GM20431 (cell line): ENCODE data around the gene NTNG1.
"Not testable (repeated sequence)": the region's sequence is repeated elsewhere in the genome, so short reads cannot be mapped to it uniquely, and the experiment has no call there.

Experiments
- in situ Hi-C: fragments of 300-500 bp; cut with MseI, MboI; formaldehyde crosslinking; loops from one replicate; pipeline ENCODE4 v1.15.0; 2020; ENCODE audit warnings: low sequenced_read_pairs; ENCODE audit not compliant: unreplicated experiment

Gene NTNG1

DNA sequence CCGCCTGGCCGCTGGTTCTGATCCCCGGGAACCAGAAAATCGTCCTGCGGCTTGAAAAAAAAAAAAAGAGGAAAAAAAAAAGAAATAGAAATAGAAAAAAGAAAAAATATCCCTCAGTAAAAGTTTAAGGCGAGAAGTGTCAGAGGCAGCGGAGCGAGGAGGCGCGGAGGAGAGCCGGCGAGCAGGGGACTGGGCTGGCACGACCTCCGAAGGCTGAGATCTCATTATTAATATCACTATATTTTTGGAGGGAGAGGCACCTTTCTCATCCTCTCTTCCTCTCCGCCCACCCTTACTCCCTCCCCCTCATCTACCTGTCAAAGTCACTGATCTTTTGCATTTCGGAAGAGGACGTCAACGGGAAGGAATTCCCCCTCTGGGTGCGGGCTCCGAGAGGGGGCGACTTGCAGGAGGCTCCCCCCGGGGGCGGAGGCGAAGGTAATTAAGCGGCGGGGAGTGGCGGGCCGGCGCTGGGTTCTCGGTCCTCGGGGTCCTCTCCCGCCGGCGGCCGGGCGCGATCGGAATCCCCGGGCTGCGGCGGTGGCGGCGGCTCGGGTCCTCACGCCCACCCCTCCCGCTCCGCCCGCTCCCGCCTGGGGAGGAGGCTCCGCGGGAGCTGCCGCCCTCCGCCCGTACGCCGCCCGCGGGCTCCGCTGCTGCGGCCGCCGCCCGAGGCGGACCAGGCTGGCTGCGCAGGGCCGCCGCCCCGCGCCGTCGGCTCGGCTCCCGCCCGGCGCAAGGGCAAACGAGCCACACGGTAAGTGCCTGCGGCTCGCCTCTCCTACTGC, at the start of gene NTNG1:
TSS of gene NTNG1 (plus strand) at position 337 of the 788 bp plus-strand sequence.
- in situ Hi-C loops, result no loop called here

DNA sequence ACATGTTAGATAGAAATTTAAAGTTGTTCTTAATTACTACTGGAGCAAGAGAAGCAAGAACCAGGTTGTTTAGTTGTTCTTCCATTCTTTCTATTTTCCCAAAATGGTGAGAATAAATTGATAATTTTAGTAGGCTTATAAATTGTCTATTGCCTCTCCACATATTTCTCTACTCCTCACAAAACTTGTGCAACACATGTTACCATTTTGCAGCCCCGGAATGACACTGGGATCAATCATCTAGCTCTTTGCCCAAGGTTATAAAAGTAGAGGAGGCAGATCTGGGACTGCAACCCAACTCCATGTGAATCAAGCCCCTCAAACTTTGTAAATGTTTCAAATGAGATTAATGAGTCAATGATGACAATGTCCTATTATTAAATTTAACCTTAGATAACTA, 49.4 kb upstream of the NTNG1 start:
- in situ Hi-C loops, result no loop called here

- in situ Hi-C loops, result not testable (repeated sequence)
Measured at GRCh38 chr1:107093395-107093794, 47.4 kb upstream of the NTNG1 start.

DNA sequence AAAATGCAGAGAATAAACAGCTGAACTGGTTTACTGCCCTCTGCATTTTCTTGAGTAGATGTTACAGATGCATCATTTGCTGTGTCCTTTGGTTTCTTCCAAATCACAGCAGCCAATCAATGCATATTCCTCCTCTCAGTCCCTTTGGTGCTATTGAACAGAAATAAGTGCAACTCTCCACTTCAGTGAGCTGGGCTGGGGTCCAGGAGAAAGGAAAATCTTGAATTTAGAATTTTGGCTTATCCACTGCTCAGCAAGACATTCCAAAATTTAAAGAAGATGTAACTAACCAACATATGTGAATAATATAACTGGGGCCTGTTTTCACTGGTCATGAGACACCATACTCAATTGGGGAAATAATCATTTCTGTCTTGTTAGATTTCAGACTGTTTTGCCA, 45.2 kb upstream of the NTNG1 start:
- in situ Hi-C loops, result no loop called here

GRCh38 chr1:107096690-107097089, 44.1 kb upstream of the NTNG1 start:
- in situ Hi-C loops, result no loop called here

- in situ Hi-C loops, result no loop called here
Measured at GRCh38 chr1:107098961-107099360, 41.9 kb upstream of the NTNG1 start.

GRCh38 chr1:107100331-107100984, 40.4 kb upstream of the NTNG1 start:
- in situ Hi-C loops, result no loop called here

DNA sequence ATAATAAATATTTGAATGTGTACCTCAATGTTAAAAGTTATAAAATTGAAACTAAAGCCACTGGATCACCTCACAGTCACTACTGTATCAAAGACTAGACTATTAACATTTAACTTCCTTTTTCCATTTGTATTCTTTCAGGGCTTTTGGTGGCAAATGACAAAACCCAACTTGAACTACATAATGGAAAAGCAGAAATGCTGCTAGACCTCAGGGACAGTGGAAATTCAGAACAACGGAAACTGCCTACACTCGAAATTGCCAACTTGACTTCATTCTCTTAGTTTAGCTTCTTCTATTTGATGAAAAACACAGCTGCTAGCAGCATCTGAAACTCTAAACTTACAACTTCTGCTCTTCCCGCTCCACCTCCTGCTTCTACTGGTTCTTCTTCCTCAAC, 34.9 kb upstream of the NTNG1 start:
- in situ Hi-C loops, result no loop called here

DNA sequence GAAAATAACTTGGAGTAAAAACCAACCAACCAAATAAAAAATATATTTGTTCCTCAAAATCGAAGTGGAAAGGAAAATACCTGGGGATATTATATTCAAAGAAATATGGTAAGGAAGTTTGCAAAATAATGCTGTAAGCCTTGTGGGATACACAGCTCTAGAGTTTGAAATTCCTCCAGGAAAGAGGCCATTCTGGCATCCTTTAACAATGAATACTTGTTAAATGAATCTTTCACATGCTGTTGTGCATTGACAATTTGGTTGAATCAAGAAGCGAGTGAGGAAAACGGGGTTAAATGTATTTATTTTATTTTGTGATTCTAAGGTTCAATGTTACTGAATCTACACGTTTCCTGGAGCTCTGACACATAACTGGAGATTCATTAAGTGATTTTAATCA, 30.5 kb upstream of the NTNG1 start:
- in situ Hi-C loops, result no loop called here

- in situ Hi-C loops, result no loop called here
Measured at GRCh38 chr1:107116306-107116790, 24.5 kb upstream of the NTNG1 start.

GRCh38 chr1:107122225-107122624, 18.6 kb upstream of the NTNG1 start:
- in situ Hi-C loops, result no loop called here

DNA sequence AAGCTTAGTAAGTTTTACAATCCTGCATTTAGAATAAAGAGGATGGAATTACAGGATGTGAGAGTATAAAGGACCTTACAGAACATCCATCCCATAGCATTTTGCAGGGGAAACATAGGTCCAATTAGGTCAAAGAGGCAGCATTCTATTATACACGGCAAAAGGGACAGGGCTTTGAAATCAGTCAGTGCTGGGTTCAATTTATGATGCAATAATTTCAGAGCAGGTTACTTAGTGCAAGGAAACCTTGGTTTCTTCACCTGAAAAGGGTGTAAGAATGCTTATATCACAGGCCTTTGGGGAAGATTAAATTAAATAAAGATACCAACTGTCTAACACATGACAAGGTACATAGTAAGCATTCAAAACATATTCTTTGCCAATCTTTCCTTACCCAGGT, 17.1 kb upstream of the NTNG1 start:
- in situ Hi-C loops, result no loop called here

GRCh38 chr1:107124694-107125093, 16.1 kb upstream of the NTNG1 start:
- in situ Hi-C loops, result no loop called here

DNA sequence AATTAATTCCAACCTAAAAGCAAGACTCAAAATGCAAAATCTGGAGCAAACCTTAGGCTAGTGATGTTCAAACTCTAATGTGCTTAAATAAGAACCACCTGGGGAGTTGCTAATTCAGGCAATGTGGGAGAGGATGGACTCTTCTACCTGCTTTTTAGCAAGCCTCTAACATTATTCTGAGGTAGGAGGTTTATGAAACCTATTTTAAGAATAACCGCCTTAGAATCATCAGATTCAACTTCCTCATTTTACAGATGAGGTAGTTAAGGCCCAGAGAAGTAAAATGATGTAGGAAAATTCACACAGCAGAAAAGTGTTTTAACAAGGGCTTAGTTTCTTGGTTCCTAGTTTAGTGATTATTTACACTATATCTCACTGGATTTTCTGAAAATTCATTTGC, 8.6 kb upstream of the NTNG1 start:
- in situ Hi-C loops, result no loop called here

DNA sequence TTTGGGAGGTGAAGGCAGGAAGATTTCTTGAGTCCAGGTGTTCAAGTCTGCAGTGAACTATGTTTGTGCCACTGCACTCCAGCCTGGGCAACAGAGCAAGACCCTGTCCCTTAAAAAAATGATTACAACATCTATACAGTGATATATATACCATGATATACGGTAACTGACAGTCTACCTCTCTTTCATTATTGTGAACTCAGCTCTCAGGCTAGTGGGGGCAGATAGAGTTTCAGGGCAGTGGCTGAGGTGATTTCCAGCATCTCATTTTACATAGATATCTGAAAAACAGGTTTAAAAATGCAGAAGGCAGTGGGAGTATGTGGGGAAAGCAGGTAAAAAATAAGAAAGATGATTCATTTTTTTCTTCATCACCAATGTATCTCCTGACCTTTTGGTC, 8.1 kb upstream of the NTNG1 start:
- in situ Hi-C loops, result no loop called here

- in situ Hi-C loops, result no loop called here
Measured at GRCh38 chr1:107135463-107135862, 5.4 kb upstream of the NTNG1 start.

DNA sequence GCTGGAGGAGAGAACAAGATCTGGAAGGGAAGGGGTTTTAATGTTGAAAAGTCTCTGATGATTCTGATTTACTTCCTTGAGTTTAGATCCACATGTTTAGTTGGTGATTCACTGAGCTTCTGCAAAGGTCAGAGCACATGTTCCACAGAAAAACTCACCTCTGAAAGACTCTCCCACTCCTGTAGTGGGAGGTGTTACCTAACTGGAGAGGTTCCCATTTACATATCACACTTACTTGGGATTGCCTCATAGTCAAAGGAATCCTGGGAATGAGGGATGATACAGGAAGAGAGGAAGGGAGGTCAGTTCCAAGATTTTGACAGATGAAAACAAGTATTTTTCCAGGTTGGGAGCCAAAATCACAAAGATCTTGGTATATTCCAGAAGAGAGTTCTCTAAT, 2.7 kb upstream of the NTNG1 start:
- in situ Hi-C loops, result no loop called here

GRCh38 chr1:107138767-107139445, 1.9 kb upstream of the NTNG1 start:
- in situ Hi-C loops, result no loop called here

DNA sequence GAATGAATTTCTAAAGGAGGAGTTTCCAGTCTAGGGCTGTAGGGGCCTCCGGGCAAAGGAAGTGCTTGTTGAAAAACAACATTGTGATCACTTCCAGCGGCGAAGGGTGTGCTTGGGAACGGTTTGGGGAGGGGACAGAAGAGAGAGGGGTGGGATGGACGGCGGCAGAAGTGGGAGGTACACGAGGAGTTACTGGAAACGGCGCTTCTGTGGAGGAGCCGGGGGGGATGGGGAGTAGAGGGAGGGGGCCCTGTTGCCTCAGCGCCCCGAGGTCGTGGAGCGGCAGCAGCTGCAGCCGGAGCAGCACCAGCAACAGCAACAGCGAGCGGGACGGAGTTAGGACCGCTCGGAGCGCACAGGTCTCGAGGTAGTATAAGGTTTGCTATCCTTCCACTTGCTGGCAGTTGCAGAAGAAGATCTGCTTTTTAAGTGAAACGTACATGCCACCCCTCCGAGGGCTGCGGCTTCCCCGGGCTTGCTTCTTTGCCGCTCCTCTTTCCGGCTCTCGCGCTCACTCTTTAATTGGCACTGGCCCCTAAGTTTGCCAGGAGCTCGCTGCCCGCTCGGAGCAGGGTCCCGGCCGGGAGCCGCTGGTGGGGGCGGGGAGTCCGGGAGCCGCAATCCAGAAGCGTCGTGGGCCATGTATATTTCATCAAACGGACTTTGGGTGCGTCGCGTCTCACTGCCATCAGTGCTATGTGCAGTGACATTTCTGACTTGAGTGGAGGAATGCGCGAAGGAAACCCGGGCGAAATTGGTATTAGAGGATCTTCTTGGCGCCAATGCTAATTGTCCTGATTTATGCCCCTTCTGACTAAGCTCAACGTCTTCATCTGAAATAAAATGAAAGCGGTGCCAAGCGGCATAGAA, 771 bp upstream of the NTNG1 start:
- in situ Hi-C loops, result no loop called here

DNA sequence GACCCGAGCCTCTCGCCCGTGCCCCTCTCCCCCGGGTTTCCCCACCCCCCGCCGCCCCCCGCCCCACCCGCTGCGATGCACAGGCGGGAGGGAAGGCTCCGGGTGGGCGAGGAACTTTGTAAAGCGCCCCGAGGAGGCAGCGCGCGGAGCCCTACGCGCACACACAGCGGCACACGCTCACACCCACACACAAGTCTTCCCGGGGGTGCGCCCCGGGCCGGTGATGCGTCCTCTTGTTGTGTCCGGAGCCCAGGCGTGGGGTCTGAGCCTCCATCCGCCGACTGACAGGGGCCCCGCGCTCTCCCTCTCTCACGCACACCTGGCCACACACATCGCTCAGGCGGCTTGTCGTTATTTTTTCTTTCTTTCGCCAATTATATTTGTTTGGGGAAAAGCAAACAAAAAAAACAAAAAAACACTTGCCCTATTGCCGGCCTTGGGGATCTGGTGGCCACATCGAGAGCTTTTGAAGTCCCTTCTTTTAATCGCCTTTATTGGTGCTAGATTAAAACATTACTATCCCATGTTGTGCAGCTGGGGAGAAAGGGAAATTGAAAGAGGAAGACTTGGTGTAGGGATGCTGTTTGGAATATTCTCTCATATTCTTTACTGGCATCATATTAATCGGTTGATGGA, 770 bp downstream of the NTNG1 start:
- in situ Hi-C loops, result no loop called here
